ENCODE measurements around the gene RGL2. TPM values are rescaled to one million over a fixed set of nuclear protein-coding genes. Genes with fewer than 3 reads are reported as not detected.
A peak's percentile ranks its signal among the peaks of the same experiment; 100 is the strongest.

Gene RGL2
- polyA plus RNA-seq, 1 of the 3 experiments (the other 2 are of a cell fraction): 59.4 TPM

GRCh38 chr6:33317419-33317668, 18.6 kb upstream of the RGL2 start:
- no peaks in the 10 kb centered on the region for H3K9me3 ChIP-seq
- POLR2A ChIA-PET: interaction anchor here (1.0 to 1.9 kb wide), 5 partner anchors 18 to 346 kb away, joined by 6 to 11 read pairs (median 7); partner anchors contain the start of genes B3GALT4, PFDN6, RPS18 and VPS52
- no peaks in the 10 kb centered on the region for H3K27me3 ChIP-seq (ENCODE audit: insufficient read depth)
- peak overlapping the region; percentile 50 to 56; a peak in 3 of 4 replicates for H3K4me3 ChIP-seq (ENCODE audit: low read depth in 2 of 2, low read length in 1 of 2)
- peak overlapping the region; percentile 88 to 95; a peak in 3 of 4 replicates for H3K27ac ChIP-seq (ENCODE audit: low read depth in 2 of 2, low read length in 1 of 2)
- H3K79me2 ChIP-seq (ENCODE audit: insufficient read depth): peaks cover 65% of the 10 kb centered on the region
- CTCF ChIA-PET: interaction anchor here (1.0 to 4.5 kb wide), 7 partner anchors 18 to 109 kb away, joined by 3 to 16 read pairs (median 3); partner anchors contain the start of genes RPS18 and VPS52
- WGBS (ENCODE audit: low lambda C conversion rate): 2% methylated on average over 9 of the region's 27 CpGs
- peaks cover 19 to 27% of the 10 kb centered on the region in 2 experiments for H3K36me3 ChIP-seq (replicated peaks in 1 of 2; ENCODE audit: control insufficient read depth in 1 of 2, insufficient read depth in 2 of 2, low read length in 1 of 2)
- H4K20me1 ChIP-seq (ENCODE audit: insufficient read depth): peaks cover 3% of the 10 kb centered on the region; the same call in 1 of the 2 replicates
- H3K9me2 ChIP-seq: no peaks in the 10 kb centered on the region
- H3K9ac ChIP-seq: peak overlapping the region; percentile 60; the same call in 1 of the 2 replicates
- peaks cover 29 to 55% of the 10 kb centered on the region in 2 experiments; a peak in 3 of 4 replicates for H3K4me1 ChIP-seq (ENCODE audit: control insufficient read depth in 1 of 2, insufficient read depth in 2 of 2, low read depth in 1 of 2, low read length in 1 of 2)
- TF ChIP-seq, protein P1, sequence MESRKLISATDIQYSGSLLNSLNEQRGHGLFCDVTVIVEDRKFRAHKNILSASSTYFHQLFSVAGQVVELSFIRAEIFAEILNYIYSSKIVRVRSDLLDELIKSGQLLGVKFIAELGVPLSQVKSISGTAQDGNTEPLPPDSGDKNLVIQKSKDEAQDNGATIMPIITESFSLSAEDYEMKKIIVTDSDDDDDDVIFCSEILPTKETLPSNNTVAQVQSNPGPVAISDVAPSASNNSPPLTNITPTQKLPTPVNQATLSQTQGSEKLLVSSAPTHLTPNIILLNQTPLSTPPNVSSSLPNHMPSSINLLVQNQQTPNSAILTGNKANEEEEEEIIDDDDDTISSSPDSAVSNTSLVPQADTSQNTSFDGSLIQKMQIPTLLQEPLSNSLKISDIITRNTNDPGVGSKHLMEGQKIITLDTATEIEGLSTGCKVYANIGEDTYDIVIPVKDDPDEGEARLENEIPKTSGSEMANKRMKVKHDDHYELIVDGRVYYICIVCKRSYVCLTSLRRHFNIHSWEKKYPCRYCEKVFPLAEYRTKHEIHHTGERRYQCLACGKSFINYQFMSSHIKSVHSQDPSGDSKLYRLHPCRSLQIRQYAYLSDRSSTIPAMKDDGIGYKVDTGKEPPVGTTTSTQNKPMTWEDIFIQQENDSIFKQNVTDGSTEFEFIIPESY (IDR thresholded peaks at IDR 0.05; ENCODE audit: borderline replicate concordance, low read depth): no peak
- no peak for TF ChIP-seq CHD2 (IDR thresholded peaks at IDR 0.05; ENCODE audit: low read length, partially characterized antibody)
- TF ChIP-seq, protein P2, sequence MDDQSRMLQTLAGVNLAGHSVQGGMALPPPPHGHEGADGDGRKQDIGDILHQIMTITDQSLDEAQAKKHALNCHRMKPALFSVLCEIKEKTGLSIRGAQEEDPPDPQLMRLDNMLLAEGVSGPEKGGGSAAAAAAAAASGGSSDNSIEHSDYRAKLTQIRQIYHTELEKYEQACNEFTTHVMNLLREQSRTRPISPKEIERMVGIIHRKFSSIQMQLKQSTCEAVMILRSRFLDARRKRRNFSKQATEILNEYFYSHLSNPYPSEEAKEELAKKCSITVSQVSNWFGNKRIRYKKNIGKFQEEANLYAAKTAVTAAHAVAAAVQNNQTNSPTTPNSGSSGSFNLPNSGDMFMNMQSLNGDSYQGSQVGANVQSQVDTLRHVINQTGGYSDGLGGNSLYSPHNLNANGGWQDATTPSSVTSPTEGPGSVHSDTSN (IDR thresholded peaks at IDR 0.05): no peak
- no peak overlapping the region for H2AFZ ChIP-seq (ENCODE audit: low read depth)
- DNase-seq: peak; percentile 92
- peak overlapping the region; percentile 74; the same call in 1 of the 2 replicates for H3K4me2 ChIP-seq
- peaks cover 43% of the 10 kb centered on the region for H3F3A ChIP-seq (replicated peaks; ENCODE audit: insufficient read depth)

DNA sequence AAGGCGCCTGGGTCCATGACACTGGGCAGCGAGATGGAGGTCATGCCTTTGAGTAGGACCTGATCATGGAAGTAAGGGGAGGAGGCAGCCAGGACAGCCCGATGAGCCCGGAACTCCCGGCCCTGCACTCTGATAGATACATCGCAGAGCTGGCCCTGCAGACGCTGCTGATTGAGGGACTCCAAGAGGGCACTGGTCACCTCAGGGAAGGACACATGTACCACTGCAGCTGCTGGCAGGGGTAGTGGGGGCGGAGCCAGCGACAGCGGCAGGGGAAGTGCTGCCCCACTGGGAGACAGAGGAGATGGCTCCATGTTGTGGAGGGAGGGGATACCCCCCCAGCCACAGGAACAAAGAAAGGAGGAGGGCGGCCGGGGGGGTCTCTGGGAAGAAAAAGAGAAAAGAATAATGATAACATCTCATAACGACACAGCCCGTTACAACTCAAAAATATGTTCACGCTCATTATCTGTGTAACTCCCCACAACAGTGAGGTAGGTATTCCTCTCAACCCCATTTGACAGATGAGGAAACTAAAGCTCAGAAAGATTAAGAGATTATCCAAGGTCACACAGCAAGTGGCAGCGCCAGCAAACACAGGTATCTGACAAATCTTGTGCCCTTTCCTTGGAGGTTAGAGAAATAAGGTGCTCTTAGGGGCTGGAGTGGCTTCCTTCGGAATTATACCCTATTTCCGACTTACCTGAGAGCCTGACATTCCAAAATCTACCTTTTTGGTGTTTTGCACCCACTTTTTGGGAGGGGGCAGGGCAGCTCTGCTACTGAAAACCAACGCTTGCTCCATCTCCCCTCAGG, 18.1 kb upstream of the RGL2 start:
- peaks cover 29 to 59% of the 10 kb centered on the region in 2 experiments; a peak in 3 of 4 replicates for H3K4me1 ChIP-seq (ENCODE audit: control insufficient read depth in 1 of 2, insufficient read depth in 2 of 2, low read depth in 1 of 2, low read length in 1 of 2)
- DNase-seq: peak; percentile 40
- peak overlapping the region; percentile 74 for H3K4me2 ChIP-seq
- H3F3A ChIP-seq (replicated peaks; ENCODE audit: insufficient read depth): peaks cover 43% of the 10 kb centered on the region
- peak overlapping the region; percentile 50 to 56 for H3K4me3 ChIP-seq (ENCODE audit: low read depth in 2 of 2, low read length in 1 of 2)
- no peaks in the 10 kb centered on the region for H3K27me3 ChIP-seq (ENCODE audit: insufficient read depth)
- no peaks in the 10 kb centered on the region for H3K9me2 ChIP-seq
- POLR2A ChIA-PET: interaction anchor here (1.5 to 1.9 kb wide), 3 partner anchors 17 to 345 kb away, joined by 6 to 11 read pairs (median 10); partner anchors contain the start of genes RPS18 and VPS52
- WGBS (ENCODE audit: low lambda C conversion rate): 73% methylated on average over 19 of the region's 19 CpGs
- no peak overlapping the region for H3K9ac ChIP-seq
- peaks cover 8% of the 10 kb centered on the region; the same call in 1 of the 2 replicates for H4K20me1 ChIP-seq (ENCODE audit: insufficient read depth)
- H3K36me3 ChIP-seq (replicated peaks in 1 of 2; ENCODE audit: control insufficient read depth in 1 of 2, insufficient read depth in 2 of 2, low read length in 1 of 2): peaks cover 19 to 27% of the 10 kb centered on the region in 2 experiments
- peak overlapping the region; percentile 40 to 56; a peak in 2 of 4 replicates for H3K27ac ChIP-seq (ENCODE audit: low read depth in 2 of 2, low read length in 1 of 2)
- CTCF ChIA-PET: interaction anchor here (1.0 to 4.5 kb wide), 6 partner anchors 17 to 109 kb away, joined by 3 to 16 read pairs (median 4); partner anchors contain the start of genes RPS18 and VPS52
- no peak overlapping the region for H2AFZ ChIP-seq (ENCODE audit: low read depth)
- no peaks in the 10 kb centered on the region for H3K9me3 ChIP-seq
- H3K79me2 ChIP-seq (ENCODE audit: insufficient read depth): peaks cover 65% of the 10 kb centered on the region
- TF ChIP-seq USF1 (IDR thresholded peaks at IDR 0.05; ENCODE audit: borderline replicate concordance, low read depth): no peak
- no peak for TF ChIP-seq JUND (IDR thresholded peaks at IDR 0.05)
- TF ChIP-seq TAF1 (IDR thresholded peaks at IDR 0.05; ENCODE audit: borderline replicate concordance, low read depth, low read length): no peak
- no peak for TF ChIP-seq MXI1 (IDR thresholded peaks at IDR 0.05; ENCODE audit: low read depth, low read length)
- no peak for TF ChIP-seq CHD2 (IDR thresholded peaks at IDR 0.05; ENCODE audit: low read length, partially characterized antibody)
- no peak for TF ChIP-seq NRF1 (IDR thresholded peaks at IDR 0.05; ENCODE audit: low read depth, low read length)
- TF ChIP-seq RFX5 (IDR thresholded peaks at IDR 0.05; ENCODE audit: low read length): no peak
- TF ChIP-seq POLR2AphosphoS5 (IDR thresholded peaks at IDR 0.05; ENCODE audit: low read depth, low read length): no peak
- TF ChIP-seq, protein P2 (IDR thresholded peaks at IDR 0.05): no peak
- TF ChIP-seq EP300 (IDR thresholded peaks at IDR 0.05; ENCODE audit: borderline replicate concordance in 1 of 2, low read depth in 1 of 2, low read length in 1 of 2): no peak
- no peak for TF ChIP-seq ELF1 (IDR thresholded peaks at IDR 0.05)
- TF ChIP-seq, protein P3, sequence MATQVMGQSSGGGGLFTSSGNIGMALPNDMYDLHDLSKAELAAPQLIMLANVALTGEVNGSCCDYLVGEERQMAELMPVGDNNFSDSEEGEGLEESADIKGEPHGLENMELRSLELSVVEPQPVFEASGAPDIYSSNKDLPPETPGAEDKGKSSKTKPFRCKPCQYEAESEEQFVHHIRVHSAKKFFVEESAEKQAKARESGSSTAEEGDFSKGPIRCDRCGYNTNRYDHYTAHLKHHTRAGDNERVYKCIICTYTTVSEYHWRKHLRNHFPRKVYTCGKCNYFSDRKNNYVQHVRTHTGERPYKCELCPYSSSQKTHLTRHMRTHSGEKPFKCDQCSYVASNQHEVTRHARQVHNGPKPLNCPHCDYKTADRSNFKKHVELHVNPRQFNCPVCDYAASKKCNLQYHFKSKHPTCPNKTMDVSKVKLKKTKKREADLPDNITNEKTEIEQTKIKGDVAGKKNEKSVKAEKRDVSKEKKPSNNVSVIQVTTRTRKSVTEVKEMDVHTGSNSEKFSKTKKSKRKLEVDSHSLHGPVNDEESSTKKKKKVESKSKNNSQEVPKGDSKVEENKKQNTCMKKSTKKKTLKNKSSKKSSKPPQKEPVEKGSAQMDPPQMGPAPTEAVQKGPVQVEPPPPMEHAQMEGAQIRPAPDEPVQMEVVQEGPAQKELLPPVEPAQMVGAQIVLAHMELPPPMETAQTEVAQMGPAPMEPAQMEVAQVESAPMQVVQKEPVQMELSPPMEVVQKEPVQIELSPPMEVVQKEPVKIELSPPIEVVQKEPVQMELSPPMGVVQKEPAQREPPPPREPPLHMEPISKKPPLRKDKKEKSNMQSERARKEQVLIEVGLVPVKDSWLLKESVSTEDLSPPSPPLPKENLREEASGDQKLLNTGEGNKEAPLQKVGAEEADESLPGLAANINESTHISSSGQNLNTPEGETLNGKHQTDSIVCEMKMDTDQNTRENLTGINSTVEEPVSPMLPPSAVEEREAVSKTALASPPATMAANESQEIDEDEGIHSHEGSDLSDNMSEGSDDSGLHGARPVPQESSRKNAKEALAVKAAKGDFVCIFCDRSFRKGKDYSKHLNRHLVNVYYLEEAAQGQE (IDR thresholded peaks at IDR 0.05; ENCODE audit: low read depth, low read length): no peak
